Stimulated activated CD8-positive, alpha-beta memory T cell treated with anti-CD3 and anti-CD28 coated beads, Interleukin-7, amount 100 ng/mL, for 48 hours (primary cell): Measurements from ENCODE around the gene FOSL1.

Experiments
- DNase-seq, 2 donors: peaks; one replicate each; pipeline ENCODE4 v3.0.0-alpha.2; 2020; ENCODE audit warnings: low read depth in 1 of 2; ENCODE audit errors: extremely low read depth in 1 of 2

The FOSL1 gene

DNA sequence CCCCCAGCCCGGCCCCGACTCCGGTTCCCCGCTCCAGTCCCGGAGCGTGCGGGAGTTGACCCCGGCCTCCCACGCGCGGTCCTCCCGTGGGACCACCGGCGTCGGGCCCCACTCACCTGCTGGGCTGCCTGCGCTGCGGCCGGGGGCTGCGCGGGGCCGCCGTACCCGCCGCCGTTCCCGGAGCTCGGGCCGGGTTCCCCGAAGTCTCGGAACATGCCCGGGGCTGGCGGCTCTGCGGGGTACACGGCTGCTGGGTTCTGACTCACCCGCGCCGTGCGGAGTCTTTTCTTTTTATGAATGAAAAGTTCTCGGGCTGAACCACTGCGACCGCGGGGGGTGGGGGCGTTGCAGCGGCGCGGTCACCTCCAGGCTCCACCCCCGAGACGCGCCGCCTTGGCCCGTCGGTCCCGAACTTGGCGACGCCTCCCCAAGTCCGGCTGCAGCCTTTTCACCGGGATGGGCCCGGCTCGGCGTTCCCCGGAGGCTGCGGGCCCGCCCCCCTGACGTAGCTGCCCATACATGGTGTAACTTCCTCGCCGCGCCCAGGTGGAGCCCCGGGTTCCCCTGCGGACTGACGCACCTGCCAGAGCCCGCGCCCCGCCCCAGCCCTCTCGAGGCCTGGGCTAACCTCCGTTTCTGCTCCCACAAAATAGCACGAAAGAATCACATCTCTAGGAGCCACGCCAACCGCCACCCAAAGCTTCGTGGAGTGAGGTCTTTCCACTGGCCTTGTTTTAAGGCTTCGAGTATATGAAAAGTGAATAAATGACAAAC is at the start of gene FOSL1:
Gene FOSL1, minus strand, starts transcription at position 264 of the 774 bp plus-strand sequence. Its CDS starts 49 bp downstream, at position 215.
- DNase-seq, result peak; percentile 92 to 95

DNA sequence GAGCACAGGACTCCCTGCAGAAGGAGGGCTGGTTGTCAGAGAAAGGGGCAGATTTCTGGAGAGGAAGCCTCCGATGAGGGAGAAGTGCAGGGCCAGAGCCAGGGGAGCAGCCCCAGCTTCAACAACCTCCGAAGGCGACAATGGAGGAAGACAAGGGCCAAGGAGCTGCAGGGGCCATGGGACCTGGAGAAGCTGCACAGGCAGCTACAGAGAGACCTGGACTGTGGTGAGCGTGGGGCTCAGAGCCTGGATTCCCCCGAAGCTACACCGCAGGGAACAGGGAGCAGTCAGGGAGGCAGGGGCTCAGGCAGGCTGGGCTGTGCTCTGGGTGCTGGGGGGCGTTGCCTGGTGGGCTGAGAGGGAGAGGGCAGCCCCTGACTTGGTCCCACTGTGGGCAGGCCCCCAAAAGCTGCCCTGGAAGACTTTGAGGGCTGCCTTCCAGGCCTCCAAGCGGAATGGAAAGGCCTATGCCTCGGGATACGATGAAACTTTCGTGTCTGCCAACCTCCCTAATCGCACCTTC is 47.5 kb upstream of the FOSL1 start:
- no peak for DNase-seq

DNA sequence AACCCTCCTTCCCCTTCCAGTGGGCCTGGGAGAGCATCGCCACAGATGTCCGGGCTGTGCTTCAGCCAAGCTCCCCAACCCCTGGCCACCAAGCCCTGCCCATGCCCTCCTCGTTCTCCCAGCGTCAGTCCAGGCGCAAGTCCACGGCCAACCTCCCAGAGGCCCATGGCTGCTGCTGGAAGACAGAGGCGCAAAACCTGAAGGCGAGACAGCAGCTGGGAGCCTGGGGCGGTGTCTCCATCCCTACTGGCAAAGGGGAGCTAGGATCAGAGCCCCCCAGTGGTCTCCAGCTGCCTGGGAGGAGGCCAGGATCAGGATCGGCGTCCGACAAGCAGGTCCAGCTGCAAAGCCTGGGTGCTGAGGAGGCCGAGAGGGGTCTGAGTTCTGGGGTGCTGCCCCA is 46.9 kb upstream of the FOSL1 start:
- no peak for DNase-seq

DNA sequence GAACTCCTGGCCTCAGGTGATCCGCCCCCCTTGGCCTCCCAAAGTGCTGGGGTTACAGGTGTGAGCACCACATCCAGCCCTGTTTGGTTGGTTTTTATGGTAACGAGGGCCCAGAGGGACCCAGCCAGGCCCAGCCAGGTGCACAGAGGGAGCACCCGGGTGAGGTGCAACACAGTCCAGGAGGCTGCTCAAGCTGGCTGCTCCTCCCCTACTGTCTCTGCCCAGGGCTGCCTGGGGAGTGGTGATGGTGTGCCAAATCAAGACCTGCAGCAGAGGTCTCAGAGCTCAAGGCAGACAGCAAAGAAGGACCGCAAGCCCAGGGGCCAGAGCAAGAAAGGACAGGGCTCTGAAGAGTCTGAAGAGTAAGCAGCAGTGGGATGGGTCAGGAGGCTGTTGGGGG is 46.5 kb upstream of the FOSL1 start:
- no peak for DNase-seq

DNA sequence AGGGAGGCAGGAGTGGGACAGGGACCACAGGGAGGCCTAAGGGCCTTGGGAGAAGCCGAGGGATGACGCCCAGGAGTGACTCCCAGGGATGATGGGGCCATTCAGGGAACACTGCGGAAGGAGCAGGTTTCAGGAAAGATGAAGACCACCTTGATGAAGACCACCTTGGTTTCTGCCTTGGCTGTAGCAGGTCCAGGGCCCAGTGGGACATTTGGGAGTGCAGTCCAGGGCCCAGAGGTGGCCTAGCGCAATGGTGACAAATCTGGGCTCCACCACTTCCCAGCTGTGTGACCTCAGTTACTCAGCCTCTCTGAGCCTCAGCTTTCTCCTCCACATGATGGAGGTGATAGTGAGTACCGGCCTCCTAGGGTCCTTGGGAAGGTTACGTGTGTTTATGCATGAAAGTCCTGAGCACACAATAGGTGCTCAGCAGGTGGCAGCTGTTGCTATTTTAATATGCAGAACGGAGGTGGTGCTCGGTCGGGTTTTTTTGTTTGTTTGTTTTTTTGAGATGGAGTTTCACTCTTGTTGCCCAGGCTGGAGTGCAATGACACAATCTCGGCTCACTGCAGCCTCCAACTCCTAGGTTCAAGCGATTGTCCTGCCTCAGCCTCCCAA is 45.9 kb upstream of the FOSL1 start:
- no peak for DNase-seq

DNA sequence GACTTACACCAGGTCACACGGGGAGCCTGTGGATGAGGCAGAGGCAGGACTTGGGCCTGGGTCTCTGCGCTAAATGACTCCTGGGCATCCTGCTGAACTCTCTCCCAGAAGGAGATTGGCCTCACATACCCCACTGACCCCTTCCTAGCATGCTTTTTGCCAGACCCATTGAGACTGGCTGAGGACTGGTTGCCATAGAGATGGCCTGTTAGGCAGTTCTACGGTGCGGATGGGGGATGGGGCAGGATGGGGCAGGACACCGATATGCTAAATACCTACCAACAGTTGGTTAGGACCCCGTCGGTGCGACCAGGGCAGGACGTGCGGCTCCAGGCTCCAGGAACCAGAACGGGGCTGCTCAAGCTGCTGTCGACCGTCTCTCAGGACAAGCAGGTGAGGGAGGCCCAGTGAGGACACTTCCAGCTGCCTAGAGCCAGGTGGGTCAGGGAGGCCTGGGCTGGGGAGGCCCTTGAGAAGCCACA is 45.3 kb upstream of the FOSL1 start, which contains the start of gene TSGA10IP:
Gene TSGA10IP, plus strand, starts transcription at position 51 of the 482 bp plus-strand sequence. Its CDS starts 196 bp downstream, at position 247.
- DNase-seq, result no peak

DNA sequence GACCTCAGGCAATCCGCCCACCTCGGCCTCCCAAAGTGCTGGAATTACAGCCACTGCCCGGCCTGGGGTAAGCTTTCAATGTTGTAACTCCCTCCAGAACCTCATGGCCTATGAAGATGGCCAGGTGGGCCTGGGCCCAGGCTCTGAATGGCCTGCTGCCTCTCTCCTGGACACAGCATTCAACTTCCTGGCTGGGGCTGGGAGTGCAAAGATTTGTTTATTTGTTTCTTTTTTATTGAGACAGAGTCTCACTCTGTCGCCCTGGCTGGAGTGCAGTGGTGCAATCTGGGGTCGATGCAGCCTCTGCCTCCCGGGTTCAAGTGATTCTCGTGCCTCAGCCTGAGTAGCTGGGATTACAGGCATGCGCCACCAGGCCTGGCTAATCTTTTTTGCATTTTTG is 44.6 kb upstream of the FOSL1 start:
- DNase-seq, result no peak

DNA sequence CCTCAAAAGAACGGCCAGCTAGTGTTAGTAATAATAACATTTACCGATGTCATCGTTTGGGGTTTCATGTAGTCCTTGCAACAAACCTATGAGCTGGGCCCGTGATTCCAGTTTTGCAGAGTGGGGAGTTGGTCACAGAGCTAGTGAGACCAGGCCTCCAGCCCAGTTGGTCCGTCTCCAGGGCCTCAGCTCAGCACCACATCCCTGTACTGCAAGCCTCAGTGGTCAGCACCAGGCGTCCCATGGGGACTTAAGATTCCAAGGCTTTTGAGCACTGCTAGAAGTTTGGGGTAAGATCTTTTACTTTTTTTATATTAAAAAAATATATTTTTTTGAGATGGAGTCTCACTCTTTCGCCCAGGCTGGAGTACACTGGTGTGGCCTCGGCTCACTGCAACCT is 44.0 kb upstream of the FOSL1 start:
- DNase-seq, result no peak

DNA sequence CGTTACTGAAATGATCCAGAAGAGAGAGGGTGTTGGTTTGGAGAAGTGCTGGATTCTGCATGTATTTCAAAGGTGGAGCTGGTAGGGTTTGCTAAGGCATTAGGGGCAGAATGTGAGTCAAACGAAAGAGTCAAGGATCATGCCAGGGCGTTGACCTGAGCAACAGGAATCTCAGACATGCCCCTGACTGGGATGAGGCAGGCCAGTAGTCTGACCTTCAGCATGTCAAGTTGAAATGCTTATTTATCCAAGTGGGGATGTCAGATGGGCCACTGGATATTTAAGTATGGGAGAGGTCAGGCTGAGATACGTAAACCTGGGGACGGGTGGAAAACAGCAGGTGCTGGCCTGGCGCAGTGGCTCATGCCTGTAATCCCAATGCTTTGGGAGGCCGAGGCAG is 42.3 kb upstream of the FOSL1 start:
- DNase-seq, result no peak

DNA sequence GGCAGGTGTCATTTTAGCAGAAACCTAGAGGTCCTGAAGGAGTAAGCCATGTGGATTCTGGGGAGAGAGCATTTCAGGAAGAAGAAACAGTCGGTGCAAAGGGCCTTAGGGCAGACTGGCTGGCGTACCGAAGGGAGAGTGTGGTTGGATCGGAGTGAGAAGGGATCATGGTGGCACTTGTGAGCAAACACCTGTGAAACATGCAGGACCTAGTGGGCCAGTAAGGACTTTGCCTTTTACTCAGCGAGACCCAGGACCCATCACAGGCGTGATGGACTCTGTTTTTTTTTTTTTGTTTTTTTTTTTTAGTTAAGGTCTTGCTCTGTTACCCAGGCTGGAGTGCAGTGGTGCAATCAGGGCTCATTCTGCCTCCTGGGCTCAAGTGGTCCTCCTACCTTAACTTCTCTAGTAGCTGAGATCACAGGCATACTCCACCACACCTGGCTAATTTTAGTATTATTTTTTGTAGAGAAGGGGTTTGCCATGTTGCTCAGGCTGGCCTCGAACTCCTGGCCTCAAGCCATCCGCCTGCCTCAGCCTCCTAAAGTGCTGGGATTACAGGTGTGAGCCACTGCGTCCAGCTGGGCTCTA is 41.6 kb upstream of the FOSL1 start:
- DNase-seq, result no peak

DNA sequence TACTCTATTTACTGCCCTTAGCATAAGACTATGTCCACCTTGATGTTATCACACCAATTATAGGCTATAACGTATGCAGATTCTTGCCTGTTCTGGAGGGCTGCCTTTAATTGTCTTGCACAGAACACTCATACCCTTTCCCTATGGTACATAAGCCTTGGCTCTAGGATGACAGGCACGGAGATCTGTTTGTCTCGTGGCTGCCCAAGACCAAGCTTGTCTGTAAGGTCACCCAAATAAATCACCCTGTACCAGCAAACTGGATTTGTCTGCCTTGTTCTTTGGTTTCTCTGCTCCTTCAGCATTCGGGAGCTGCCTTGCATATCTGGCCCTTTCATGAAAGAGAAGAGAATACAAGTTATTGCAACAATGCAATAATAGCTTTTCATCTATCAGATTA is 37.6 kb upstream of the FOSL1 start:
- DNase-seq, result no peak

DNA sequence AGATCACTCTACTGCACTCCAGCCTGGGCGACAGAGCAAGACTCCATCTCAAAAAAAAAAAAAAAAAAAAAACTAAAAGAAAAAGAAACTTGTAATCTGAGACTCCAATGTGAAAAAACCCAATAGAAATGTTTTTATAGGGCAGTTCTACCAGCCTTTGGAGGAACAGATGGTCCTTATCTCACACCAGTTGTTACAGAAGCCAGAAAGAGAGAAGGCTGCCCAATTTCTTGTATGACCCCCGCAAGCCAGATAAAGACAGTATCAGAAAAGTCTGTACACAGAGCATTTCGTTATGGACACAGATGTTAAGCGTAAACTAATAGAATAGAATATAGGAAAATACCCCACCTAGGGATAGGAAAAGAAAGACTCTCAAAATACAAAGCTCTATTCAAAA is 33.8 kb upstream of the FOSL1 start:
- no peak for DNase-seq

DNA sequence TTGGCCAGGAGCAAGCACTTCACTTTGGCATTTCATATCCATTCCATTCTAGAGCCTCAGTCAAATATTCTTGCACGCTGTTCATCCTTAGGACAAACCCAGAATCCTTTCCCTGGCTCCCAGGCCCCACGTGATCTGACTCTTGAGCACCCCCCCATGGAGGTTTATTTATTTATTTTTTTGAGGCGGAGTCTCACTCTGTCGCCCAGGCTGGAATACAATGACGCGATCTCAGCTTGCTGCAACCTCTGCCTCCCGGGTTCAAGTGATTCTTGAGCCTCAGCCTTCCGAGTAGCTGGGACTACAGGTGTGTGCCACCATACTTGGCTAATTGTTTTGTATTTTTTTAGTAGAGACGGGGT is 32.4 kb upstream of the FOSL1 start:
- no peak for DNase-seq

DNA sequence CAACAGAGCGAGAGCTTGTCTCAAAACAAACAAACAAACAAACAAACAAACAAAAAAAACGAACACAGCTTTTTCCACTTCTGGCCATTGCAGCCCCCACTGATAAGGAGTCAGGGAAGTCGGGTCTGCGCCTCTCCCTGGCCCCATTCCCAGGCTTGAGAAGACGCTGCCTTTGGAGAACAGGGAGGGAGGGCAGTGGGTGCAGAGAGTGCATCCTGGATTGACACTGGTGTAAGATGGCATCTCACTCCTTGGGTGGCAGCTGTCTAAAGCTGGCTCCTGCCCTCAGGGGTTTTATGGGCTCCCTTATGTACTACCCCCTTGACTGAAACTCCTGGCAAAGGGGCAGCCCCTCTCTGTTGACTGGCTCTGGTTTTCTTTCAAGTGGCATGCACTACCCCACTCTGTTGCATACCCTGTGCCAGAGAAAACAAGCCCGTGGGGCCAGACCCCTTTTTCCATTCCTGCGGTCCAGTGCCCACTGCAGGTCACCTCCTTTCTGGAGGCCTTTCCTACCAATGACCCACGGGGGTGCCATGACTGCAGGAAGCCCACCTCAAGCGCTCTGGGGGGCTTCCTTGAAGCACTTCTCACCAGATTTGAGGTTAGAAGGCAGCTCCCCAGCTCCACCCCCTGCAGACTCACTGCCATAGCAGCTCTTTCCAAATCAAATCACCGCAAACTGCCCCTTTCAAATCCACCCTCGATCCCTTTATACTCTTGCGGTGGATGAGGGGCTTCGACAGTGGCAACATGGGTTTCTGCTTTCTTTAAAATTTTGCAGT is 31.8 kb upstream of the FOSL1 start:
- DNase-seq, result no peak

DNA sequence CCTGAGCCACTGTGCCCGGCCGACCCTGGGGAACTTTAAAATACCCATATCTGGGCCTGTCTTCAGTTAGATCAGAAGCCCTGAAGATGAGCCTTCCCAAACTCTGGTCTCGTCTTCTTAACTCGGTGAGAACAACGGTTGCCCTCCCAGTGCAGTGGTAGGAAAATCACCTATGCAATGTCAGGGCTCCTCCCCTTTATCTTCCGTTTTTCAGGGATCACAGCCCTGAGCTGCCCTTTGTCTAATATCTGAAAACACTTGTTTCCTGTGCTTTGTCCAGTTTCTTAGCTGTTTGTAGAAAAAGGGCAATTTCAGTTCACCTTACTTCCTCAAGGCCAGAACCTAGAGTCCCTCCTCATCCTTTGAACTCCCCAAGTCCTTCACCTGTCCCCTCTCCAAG is 28.5 kb upstream of the FOSL1 start:
- no peak for DNase-seq

DNA sequence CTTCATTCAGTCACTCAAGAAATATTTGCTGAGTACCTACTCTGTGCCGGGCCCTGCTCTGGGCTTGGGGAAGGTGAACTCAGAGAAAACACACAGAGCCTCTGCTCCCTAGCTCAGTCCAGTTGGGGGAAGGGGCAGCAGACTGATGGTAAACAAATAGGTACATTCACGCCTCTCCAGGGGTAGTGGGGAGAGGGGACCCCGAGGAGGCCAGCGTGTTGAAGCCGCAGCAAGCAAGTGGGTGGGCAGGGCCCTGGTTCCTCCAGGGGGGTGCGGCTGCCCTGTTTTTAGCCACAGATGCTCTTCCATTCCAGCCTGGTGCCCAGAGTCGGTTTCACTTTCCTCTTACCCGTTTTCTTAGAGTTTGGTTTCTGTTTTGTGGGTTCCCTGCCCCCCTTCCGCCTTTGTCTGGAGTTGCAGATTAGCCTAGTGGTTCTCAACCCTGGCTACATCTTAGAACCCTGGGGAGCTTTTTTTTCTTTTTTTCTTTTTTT is 27.8 kb upstream of the FOSL1 start:
- peak; percentile 47 to 72 for DNase-seq

DNA sequence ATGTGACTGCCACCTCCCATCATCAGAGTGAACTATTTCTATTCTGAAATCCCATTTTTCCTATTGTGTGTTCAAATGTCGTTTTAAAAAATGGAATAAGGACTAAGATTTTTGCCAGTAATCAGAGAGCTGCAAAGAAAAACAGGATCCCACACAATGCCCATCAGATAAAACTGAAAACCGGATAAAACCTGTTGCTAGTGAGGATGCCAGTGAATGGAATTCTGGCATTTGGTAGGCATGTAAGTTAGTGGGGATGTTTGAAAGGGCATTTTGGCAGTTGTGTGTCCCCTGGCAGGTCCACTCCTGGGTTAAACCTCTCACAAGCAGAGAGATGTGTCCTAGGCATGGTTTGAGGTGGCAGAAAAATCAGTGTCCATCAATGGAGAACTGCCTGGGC is 25.2 kb upstream of the FOSL1 start:
- DNase-seq, result no peak

DNA sequence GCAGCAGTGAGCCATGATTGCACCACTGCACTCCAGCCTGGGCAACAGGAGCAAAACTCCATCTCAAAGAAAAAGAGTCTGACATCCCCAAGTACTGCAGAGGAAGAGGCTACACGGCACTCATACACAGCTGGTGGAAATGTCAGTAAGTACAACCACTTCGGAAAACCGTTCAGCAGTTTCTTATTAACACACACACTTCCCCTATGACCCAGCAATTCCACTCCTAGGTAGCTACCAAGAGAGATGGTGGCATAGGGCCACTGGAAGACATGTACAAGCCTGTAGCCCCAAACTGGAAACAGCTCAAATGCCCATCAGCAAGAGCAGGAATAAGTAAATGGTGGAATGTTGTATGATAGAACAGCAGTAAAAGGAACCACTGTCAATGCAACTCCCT is 22.4 kb upstream of the FOSL1 start:
- no peak for DNase-seq

DNA sequence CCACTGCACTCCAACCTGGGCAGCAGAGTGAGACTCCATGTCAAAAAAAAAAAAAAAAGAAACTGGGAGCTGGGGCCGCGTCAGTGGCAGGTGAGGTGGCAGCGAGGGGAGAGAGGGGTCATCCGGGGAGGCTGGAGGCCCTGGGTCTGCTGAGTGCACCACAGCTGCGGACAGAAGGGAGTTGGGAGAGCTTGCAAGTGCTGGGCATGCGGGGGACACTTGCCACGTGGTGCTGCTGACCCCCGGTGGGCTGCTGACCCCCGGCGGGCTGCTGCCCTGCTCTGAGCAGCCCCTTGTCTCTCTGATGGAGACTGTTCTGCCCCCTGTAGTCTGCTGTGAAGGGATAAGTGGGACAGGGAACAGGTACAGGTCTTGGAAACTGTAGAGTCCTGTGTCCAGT is 21.7 kb upstream of the FOSL1 start:
- DNase-seq, result no peak

DNA sequence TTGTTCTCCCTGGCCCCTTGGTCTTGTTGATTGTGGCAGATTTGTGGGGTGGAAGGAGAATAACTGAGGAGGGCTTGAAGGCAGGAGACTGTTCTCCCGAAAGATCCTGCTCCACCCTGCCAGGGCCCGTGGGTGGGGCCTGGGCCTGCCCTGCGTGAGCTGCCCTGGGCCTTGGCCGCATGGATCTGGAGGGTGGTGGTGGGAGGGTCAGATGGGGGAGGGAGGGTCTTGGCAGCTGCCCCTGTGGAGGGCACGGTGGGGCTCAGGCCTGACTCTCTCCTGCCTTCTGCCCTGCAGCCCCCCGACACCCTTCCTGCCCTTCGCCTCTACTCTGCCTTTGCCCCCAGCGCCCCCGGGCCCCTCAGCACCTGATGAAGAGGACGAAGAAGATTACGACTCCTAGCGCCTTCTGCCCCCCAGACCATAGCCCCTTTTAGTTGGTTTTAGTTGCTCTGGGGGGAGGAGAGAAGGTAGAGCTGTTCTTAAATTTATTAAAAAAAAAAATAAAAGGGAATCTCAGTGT is 20.9 kb upstream of the FOSL1 start:
- DNase-seq, result no peak

DNA sequence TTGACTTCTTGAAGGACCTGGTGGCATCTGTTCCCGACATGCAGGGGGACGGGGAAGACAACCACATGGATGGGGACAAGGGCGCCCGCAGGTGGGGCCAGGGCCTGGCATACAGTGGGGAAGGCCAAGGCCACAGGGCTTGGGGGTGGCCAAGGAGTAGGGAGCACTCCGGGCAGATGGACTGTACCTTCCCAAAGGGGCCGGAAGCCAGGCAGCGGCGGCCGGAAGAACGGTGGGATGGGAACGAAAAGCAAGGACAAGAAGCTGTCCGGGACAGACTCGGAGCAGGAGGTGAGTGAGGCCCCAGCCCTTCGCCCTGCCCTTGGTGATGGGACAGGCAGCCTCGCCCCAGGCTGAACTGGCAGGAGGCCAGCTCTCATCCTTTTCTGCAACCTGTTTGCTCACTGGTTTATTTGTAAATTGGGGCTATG is 20.2 kb upstream of the FOSL1 start:
- DNase-seq, result no peak
